ENCODE data around the gene TMEM39B. TPM values are rescaled to one million over a fixed set of nuclear protein-coding genes. Genes with fewer than 3 reads are reported as not detected.

TMEM39B gene
- total and polyA plus RNA-seq, 2 donors (not counting 1 experiment from before 2014, with no cell fraction given), result 30.9 to 32.3 TPM

GRCh38 chr1:32031578-32032274 lies 41.0 kb upstream of the TMEM39B start:
- Histone ChIP-seq H3K9me3 (ENCODE audit: control extremely low read depth in 1 of 3, control insufficient read depth in 2 of 3, insufficient read depth in 1 of 3, low read length in 2 of 3) (no peaks in the 10 kb centered on the region), H3K4me2 (replicated peaks; ENCODE audit: low read depth, low read length, poor library complexity, severe bottlenecking) (no peak overlapping the region), H3K9ac (ENCODE audit: low read length) (no peak overlapping the region), H3K27me3 (replicated peaks in 1 of 4; ENCODE audit: control extremely low read depth in 1 of 4, control insufficient read depth in 3 of 4, insufficient read depth in 4 of 4, low read length in 3 of 4) (no peaks in the 10 kb centered on the region), H3K4me1 (ENCODE audit: control insufficient read depth in 2 of 2, insufficient read depth in 2 of 2, low read length in 2 of 2) (peaks cover under 1 to 5% of the 10 kb centered on the region in 2 donors), H3K27ac (ENCODE audit: low read length in 2 of 2) (no peak overlapping the region), H3K4me3 (ENCODE audit: control extremely low read depth in 1 of 5, extremely low read depth in 1 of 5, insufficient read depth in 1 of 5, low read depth in 2 of 5, low read length in 4 of 5) (no peak overlapping the region), H4K20me1 (ENCODE audit: control insufficient read depth, insufficient read depth, low read length, poor library complexity, severe bottlenecking) (peaks cover 77% of the 10 kb centered on the region), H3K79me2 (ENCODE audit: control insufficient read depth, insufficient read depth, low read length) (peaks cover 80% of the 10 kb centered on the region), H2AFZ (ENCODE audit: insufficient read depth, low read depth, low read length, poor library complexity, severe bottlenecking) (no peak overlapping the region), H3K36me3 (replicated peaks in 1 of 2; ENCODE audit: control extremely low read depth in 1 of 2, control insufficient read depth in 1 of 2, extremely low read depth in 1 of 2, insufficient read depth in 2 of 2, low read length in 1 of 2) (peaks cover 0 to 67% of the 10 kb centered on the region in 2 experiments)
- WGBS (ENCODE audit: insufficient coverage), result 100% methylated on average over 4 of the region's 8 CpGs
- H3K4me3 Mint-ChIP-seq, result no peak overlapping the region
- CTCF ChIA-PET, result no interaction called here
- TF ChIP-seq EZH2 (IDR thresholded peaks at IDR 0.05; ENCODE audit: borderline replicate concordance, insufficient read depth, low read depth, low read length, poor library complexity, severe bottlenecking), result no peak
- TF ChIP-seq, protein P1, sequence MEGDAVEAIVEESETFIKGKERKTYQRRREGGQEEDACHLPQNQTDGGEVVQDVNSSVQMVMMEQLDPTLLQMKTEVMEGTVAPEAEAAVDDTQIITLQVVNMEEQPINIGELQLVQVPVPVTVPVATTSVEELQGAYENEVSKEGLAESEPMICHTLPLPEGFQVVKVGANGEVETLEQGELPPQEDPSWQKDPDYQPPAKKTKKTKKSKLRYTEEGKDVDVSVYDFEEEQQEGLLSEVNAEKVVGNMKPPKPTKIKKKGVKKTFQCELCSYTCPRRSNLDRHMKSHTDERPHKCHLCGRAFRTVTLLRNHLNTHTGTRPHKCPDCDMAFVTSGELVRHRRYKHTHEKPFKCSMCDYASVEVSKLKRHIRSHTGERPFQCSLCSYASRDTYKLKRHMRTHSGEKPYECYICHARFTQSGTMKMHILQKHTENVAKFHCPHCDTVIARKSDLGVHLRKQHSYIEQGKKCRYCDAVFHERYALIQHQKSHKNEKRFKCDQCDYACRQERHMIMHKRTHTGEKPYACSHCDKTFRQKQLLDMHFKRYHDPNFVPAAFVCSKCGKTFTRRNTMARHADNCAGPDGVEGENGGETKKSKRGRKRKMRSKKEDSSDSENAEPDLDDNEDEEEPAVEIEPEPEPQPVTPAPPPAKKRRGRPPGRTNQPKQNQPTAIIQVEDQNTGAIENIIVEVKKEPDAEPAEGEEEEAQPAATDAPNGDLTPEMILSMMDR (IDR thresholded peaks at IDR 0.05), result no peak
- H3K4me1 Mint-ChIP-seq, result peaks cover 34% of the 10 kb centered on the region
- H3K27ac Mint-ChIP-seq, result peak overlapping the region; percentile 32
- intact Hi-C loops (cut with micrococcal nuclease), result no loop called here
- POLR2A ChIA-PET, result interaction anchor here (0.7 kb wide), 2 partner anchors 329 to 425 kb away, joined by 3 read pairs; no protein-coding TSS in a partner anchor
- H3K9me3 Mint-ChIP-seq (ENCODE audit: insufficient read depth), result no peaks in the 10 kb centered on the region
- H3K27me3 Mint-ChIP-seq, result no peaks in the 10 kb centered on the region
- no peak for DNase-seq
- no peak for ATAC-seq (ENCODE audit: low read depth)

DNA sequence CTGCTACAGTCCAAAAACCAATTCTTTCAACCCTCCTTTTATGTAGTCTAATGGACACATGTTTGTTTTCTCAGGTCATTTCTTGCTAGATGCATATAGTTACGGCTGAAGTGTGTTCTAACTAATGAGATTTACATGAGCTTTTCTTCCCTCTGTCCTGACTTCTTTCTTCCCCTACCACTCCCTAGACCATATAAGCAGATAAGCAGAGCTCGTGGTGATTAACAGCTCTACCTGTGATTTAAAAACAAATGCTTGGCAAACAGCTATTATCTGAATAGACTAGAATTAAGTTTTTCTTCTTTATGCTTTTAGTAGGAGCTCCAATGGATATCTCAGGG lies 40.5 kb upstream of the TMEM39B start:
- peaks cover 78% of the 10 kb centered on the region for H3K79me2 ChIP-seq (ENCODE audit: control insufficient read depth, insufficient read depth, low read length)
- intact Hi-C loops (cut with micrococcal nuclease), result no loop called here
- H3K4me3 Mint-ChIP-seq, result no peak overlapping the region
- H3K4me1 Mint-ChIP-seq, result peaks cover 30% of the 10 kb centered on the region
- DNase-seq, result no peak
- CTCF ChIA-PET, result interaction anchor here (1.2 kb wide), 1 partner anchor 68 kb away, joined by 3 read pairs; no protein-coding TSS in a partner anchor
- H2AFZ ChIP-seq (ENCODE audit: insufficient read depth, low read depth, low read length, poor library complexity, severe bottlenecking), result no peak overlapping the region
- POLR2A ChIA-PET, result interaction anchor here (0.7 kb wide), 2 partner anchors 329 to 426 kb away, joined by 3 read pairs; no protein-coding TSS in a partner anchor
- H4K20me1 ChIP-seq (ENCODE audit: control insufficient read depth, insufficient read depth, low read length, poor library complexity, severe bottlenecking), result peaks cover 77% of the 10 kb centered on the region
- no peaks in the 10 kb centered on the region for H3K9me3 Mint-ChIP-seq (ENCODE audit: insufficient read depth)
- H3K9me3 ChIP-seq (ENCODE audit: control extremely low read depth in 1 of 3, control insufficient read depth in 2 of 3, insufficient read depth in 1 of 3, low read length in 2 of 3), result no peaks in the 10 kb centered on the region
- peaks cover 0 to 72% of the 10 kb centered on the region in 2 experiments for H3K36me3 ChIP-seq (replicated peaks in 1 of 2; ENCODE audit: control extremely low read depth in 1 of 2, control insufficient read depth in 1 of 2, extremely low read depth in 1 of 2, insufficient read depth in 2 of 2, low read length in 1 of 2)
- H3K27ac Mint-ChIP-seq, result peak overlapping the region; percentile 32
- no peak overlapping the region for H3K4me3 ChIP-seq (ENCODE audit: control extremely low read depth in 1 of 5, extremely low read depth in 1 of 5, insufficient read depth in 1 of 5, low read depth in 2 of 5, low read length in 4 of 5)
- no peak for ATAC-seq (ENCODE audit: low read depth)
- no peak overlapping the region for H3K9ac ChIP-seq (ENCODE audit: low read length)
- WGBS (ENCODE audit: insufficient coverage), result no CpG with 5 or more reads among the region's 2 CpGs
- TF ChIP-seq, protein P1 (IDR thresholded peaks at IDR 0.05), result no peak
- H3K4me2 ChIP-seq (replicated peaks; ENCODE audit: low read depth, low read length, poor library complexity, severe bottlenecking), result no peak overlapping the region
- H3K27me3 ChIP-seq (replicated peaks in 1 of 4; ENCODE audit: control extremely low read depth in 1 of 4, control insufficient read depth in 3 of 4, insufficient read depth in 4 of 4, low read length in 3 of 4), result no peaks in the 10 kb centered on the region
- H3K27ac ChIP-seq (ENCODE audit: low read length in 2 of 2), result no peak overlapping the region
- H3K27me3 Mint-ChIP-seq, result no peaks in the 10 kb centered on the region
- no peaks in the 10 kb centered on the region for H3K4me1 ChIP-seq (ENCODE audit: control insufficient read depth in 2 of 2, insufficient read depth in 2 of 2, low read length in 2 of 2)

Data from B cell (primary cell).